ENCODE data around the gene PSMB3.
A peak's percentile ranks its signal among the peaks of the same experiment; 100 is the strongest.

The PSMB3 gene

DNA sequence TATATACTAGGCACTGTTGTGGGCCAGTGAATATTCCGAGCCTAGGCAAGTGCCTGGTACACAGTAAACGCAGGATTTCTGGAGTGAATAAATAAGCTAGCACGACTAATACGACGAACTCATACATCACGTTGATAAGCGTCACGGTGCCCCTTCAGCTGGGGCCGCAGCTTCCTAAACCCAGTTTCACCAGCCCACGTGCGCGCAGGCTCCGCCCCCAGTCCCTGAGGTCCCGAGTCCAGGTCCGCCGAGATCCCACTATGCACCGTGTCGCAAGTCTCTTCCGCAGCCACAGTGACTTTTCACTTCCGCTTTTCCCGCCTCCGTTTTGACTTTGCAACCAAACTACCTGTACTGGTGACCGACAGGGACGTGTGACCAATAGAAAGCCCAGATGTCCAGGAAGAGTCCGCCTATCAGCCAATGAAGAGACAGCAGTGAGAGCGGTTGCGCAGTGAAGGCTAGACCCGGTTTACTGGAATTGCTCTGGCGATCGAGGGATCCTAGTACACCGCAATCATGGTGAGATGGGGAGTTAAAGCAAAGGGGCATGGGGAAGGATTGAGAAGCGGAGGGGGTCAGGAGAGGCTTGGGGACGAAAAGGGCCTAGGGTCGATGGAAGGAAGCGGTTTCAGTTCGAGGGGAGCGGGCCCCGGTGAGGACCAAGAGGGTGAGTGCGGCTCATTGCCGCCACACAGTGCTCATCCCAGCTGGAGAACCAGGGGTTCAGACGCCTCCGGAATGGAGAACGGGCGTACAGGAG is at the start of gene PSMB3:
Gene PSMB3 (plus strand): TSS at position 434 of the 763 bp plus-strand sequence. CDS start 86 bp downstream, at position 520.
- peaks cover 27% of the 10 kb centered on the region for H3K27me3 Mint-ChIP-seq (ENCODE audit: low read depth)
- H3K27ac Mint-ChIP-seq, result peak within 1 kb of the TSS; percentile 94
- H3K4me3 Mint-ChIP-seq, result peak within 1 kb of the TSS; percentile 99
- no peaks in the 10 kb centered on the region for H3K9me3 Mint-ChIP-seq
- H3K4me1 Mint-ChIP-seq (ENCODE audit: low read depth), result peaks cover 29% of the 10 kb centered on the region
- H3K36me3 Mint-ChIP-seq (ENCODE audit: low read depth), result peaks cover 19% of the 10 kb centered on the region

- Mint-ChIP-seq H3K27me3 (ENCODE audit: low read depth) (no peaks in the 10 kb centered on the region), H3K27ac (peak overlapping the region; percentile 100), H3K4me1 (ENCODE audit: low read depth) (peaks cover 58% of the 10 kb centered on the region), H3K9me3 (no peaks in the 10 kb centered on the region), H3K36me3 (ENCODE audit: low read depth) (peaks cover 16% of the 10 kb centered on the region), H3K4me3 (peak overlapping the region; percentile 98)
Measured at GRCh38 chr17:38702916-38703741, 49.4 kb upstream of the PSMB3 start.

DNA sequence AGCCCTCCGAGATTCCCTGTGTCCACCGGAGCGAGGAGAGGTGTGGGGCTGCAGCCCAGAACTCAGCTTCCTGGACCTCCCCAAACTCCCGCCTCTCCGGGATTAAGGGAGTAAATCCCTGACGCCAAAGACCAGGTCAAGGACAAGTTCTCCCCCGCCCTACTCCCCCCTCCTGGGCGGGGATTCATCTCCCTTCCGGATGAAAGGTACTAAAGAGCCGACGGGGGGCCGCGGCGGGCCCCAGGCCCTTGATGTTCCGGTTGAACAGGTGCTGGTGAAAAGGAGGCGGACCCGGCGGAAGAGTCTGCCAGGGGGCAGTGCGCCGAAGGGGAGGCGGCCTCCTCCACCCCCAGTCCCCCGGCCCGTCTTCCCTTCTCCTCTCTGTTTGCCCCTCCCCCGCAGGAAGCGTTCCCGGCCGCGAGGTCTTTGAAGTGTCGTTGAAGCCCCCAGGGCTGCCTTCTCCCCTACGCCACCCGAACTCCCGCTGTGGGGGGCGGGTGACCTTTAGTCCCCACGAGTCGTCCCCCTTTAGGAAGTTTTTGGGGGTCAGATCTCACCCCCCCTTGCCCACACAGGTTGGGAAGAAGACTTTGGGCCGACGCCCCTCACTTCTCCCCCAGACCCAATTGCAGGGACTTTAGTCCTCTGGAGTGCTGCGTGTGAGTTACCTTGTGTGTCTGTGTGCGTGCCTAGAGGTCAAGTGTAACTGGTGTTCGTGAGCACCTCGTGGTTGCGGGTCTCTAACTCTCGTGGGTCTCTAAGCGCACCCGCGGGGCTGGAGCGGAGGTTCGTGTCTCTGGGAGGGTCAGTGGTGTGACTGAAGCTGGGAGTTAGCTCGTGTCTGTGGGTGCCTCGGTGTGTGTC is 48.6 kb upstream of the PSMB3 start:
- Mint-ChIP-seq H3K27ac (peak overlapping the region; percentile 100), H3K9me3 (no peaks in the 10 kb centered on the region), H3K4me1 (ENCODE audit: low read depth) (peaks cover 58% of the 10 kb centered on the region), H3K4me3 (peak overlapping the region; percentile 98), H3K36me3 (ENCODE audit: low read depth) (peaks cover 18% of the 10 kb centered on the region), H3K27me3 (ENCODE audit: low read depth) (no peaks in the 10 kb centered on the region)

- Mint-ChIP-seq H3K27ac (peak within 1 kb of the TSS; percentile 100), H3K9me3 (no peaks in the 10 kb centered on the region), H3K4me3 (peak within 1 kb of the TSS; percentile 98), H3K36me3 (ENCODE audit: low read depth) (peaks cover 24% of the 10 kb centered on the region), H3K27me3 (ENCODE audit: low read depth) (no peaks in the 10 kb centered on the region), H3K4me1 (ENCODE audit: low read depth) (peaks cover 58% of the 10 kb centered on the region)
Measured at GRCh38 chr17:38704606-38705522, 47.7 kb upstream of the PSMB3 start, which contains the start of gene MLLT6. Gene MLLT6, plus strand, starts transcription at chr17:38705273. Its CDS starts 360 bp downstream, at chr17:38705633.

DNA sequence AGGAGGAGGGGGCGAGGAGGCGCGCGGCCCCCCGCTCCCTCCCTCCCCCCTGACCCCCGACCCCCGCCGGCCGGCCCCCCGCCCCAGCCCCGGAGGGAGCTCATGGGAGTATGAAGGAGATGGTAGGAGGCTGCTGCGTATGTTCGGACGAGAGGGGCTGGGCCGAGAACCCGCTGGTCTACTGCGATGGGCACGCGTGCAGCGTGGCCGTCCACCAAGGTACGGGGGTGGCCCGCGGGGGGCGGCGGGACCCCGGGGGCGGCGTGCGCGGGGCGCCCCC is 47.1 kb upstream of the PSMB3 start:
- Mint-ChIP-seq H3K4me1 (ENCODE audit: low read depth) (peaks cover 60% of the 10 kb centered on the region), H3K36me3 (ENCODE audit: low read depth) (peaks cover 28% of the 10 kb centered on the region), H3K27ac (no peak overlapping the region)

GRCh38 chr17:38705803-38706504 is 46.6 kb upstream of the PSMB3 start:
- peaks cover 61% of the 10 kb centered on the region for H3K4me1 Mint-ChIP-seq (ENCODE audit: low read depth)
- H3K36me3 Mint-ChIP-seq (ENCODE audit: low read depth), result peaks cover 31% of the 10 kb centered on the region
- no peaks in the 10 kb centered on the region for H3K9me3 Mint-ChIP-seq
- no peaks in the 10 kb centered on the region for H3K27me3 Mint-ChIP-seq (ENCODE audit: low read depth)
- peak overlapping the region; percentile 85 for H3K27ac Mint-ChIP-seq
- H3K4me3 Mint-ChIP-seq, result peak overlapping the region; percentile 93

More for the DNA sequence above, 47.1 kb upstream of the PSMB3 start:
- peak overlapping the region; percentile 64 for H3K4me3 Mint-ChIP-seq
- H3K9me3 Mint-ChIP-seq, result no peaks in the 10 kb centered on the region
- H3K27me3 Mint-ChIP-seq (ENCODE audit: low read depth), result no peaks in the 10 kb centered on the region

GRCh38 chr17:38706505-38707216 is 45.9 kb upstream of the PSMB3 start:
- H3K27me3 Mint-ChIP-seq (ENCODE audit: low read depth), result no peaks in the 10 kb centered on the region
- no peaks in the 10 kb centered on the region for H3K9me3 Mint-ChIP-seq
- peaks cover 35% of the 10 kb centered on the region for H3K36me3 Mint-ChIP-seq (ENCODE audit: low read depth)
- peak overlapping the region; percentile 84 for H3K27ac Mint-ChIP-seq
- H3K4me3 Mint-ChIP-seq, result peak overlapping the region; percentile 93
- H3K4me1 Mint-ChIP-seq (ENCODE audit: low read depth), result peaks cover 58% of the 10 kb centered on the region

DNA sequence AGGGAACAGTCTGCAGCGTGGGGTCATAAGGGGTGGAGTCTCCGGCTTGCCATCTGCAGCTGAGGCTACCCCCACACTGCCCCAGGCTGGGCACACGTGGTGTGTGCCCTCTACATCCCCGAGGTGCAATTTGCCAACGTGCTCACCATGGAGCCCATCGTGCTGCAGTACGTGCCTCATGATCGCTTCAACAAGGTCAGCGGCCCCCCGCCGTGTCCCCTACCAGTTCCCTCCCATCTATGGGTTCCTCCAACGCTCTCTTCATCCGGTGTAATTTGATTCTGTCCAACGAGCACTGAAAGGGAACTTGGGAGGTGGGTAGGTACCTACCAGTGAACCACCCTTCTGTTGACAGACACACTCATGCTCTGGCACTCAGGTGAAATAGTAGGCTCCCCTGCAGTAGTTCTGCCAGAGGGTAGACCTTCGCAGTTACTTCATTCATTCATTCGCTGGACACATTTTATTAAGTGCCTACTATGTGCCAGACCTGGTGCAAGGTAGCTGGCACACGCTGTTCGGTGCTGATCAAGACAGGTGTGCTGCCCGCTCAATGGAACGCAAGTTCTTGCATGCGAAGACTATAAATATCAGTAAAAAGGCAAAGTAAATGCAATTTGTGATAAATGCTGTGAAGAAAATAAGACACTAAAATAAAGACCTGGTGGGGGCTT is 44.7 kb upstream of the PSMB3 start:
- peaks cover 35% of the 10 kb centered on the region for H3K36me3 Mint-ChIP-seq (ENCODE audit: low read depth)
- H3K4me3 Mint-ChIP-seq, result peak overlapping the region; percentile 93
- H3K27ac Mint-ChIP-seq, result peak overlapping the region; percentile 20

DNA sequence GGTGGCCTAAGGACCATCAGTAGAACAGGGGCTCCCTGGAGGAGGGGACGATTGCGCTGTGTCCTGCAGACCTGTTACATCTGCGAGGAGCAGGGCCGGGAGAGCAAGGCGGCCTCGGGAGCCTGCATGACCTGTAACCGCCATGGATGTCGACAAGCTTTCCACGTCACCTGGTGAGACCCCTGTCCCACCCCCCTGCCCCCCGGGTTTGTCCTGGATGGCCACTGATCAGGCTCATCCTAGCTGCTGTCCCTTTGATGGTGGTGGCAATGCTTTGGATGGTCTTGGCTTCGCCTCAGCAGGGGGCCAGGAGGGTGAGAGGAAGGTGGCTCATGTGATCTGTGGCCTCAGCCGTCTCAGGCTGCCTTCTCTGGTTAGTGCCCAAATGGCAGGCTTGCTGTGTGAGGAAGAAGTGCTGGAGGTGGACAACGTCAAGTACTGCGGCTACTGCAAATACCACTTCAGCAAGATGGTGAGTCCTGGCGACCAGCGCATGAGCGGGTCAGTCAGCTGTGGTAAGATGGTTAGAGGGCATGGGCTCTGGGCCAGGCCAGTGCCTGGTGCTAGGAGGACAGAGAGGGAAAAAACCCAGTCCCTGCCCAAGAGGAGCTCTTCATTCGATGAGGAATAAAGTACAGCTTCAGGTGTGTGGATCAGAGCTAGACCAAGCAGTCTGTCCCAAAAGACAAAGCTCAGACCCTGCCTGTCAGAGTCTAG is 43.3 kb upstream of the PSMB3 start:
- peaks cover 42% of the 10 kb centered on the region for H3K36me3 Mint-ChIP-seq (ENCODE audit: low read depth)

More for the DNA sequence above, 44.7 kb upstream of the PSMB3 start:
- Mint-ChIP-seq H3K27me3 (ENCODE audit: low read depth) (no peaks in the 10 kb centered on the region), H3K9me3 (no peaks in the 10 kb centered on the region), H3K4me1 (ENCODE audit: low read depth) (peaks cover 52% of the 10 kb centered on the region)

GRCh38 chr17:38709864-38710603 is 42.5 kb upstream of the PSMB3 start:
- Mint-ChIP-seq H3K9me3 (no peaks in the 10 kb centered on the region), H3K36me3 (ENCODE audit: low read depth) (peaks cover 44% of the 10 kb centered on the region), H3K4me3 (no peak overlapping the region), H3K27me3 (ENCODE audit: low read depth) (no peaks in the 10 kb centered on the region), H3K27ac (peak overlapping the region; percentile 55), H3K4me1 (ENCODE audit: low read depth) (peaks cover 46% of the 10 kb centered on the region)

More for the DNA sequence above, 43.3 kb upstream of the PSMB3 start:
- Mint-ChIP-seq H3K4me3 (no peak overlapping the region), H3K4me1 (ENCODE audit: low read depth) (peaks cover 46% of the 10 kb centered on the region), H3K27ac (peak overlapping the region; percentile 32), H3K9me3 (no peaks in the 10 kb centered on the region), H3K27me3 (ENCODE audit: low read depth) (no peaks in the 10 kb centered on the region)

DNA sequence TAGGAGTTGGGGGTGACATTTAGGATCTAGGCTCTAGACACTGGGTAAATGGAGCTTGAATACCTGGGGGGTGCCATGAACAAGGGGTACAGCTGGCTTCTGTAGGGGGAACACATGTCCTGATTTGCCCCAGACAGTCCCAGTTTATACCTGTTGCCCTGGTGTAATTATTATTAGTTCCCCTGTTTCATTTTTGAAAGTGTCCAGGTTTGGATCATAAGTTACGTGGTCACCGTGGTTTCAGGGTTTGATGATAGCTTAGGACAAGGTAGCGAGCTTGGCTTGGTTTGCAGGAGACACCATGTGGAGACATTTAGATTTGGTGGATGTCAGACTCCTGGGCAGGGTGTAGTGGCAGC is 42.0 kb upstream of the PSMB3 start:
- Mint-ChIP-seq H3K27me3 (ENCODE audit: low read depth) (no peaks in the 10 kb centered on the region), H3K4me1 (ENCODE audit: low read depth) (peaks cover 49% of the 10 kb centered on the region), H3K27ac (peak overlapping the region; percentile 46), H3K9me3 (no peaks in the 10 kb centered on the region), H3K4me3 (no peak overlapping the region), H3K36me3 (ENCODE audit: low read depth) (peaks cover 46% of the 10 kb centered on the region)

Measured in T-helper 1 cell treated with Interleukin-12 subunit alpha and Interleukin-12 subunit beta and Interleukin-4 antibody, amounts not matched to agents 30 μg/mL and 1 μg/mL, for 36 hours (primary cell).